HepG2 (cell line): Measurements from ENCODE around the gene SS18L1. TPM values are rescaled to one million over a fixed set of nuclear protein-coding genes. Genes with fewer than 3 reads are reported as not detected.
A peak's percentile ranks its signal among the peaks of the same experiment; 100 is the strongest.

Experiments
- ATF7 ChIP-seq, 2 experiments: fragments of 450-650 bp in 1 of 2; sonication (generic) in 1 of 2; formaldehyde crosslinking in 1 of 2; IDR thresholded peaks; 2 replicates each; pipeline versions ENCODE4 v1.4.0 to v1.6.1; 2016 to 2020; ENCODE audit warnings: antibody characterized with exemption in 1 of 2, mild to moderate bottlenecking in 1 of 2, missing genetic modification reagents in 1 of 2
- CEBPB ChIP-seq: IDR thresholded peaks from 2 replicates; pipeline ENCODE4 v1.6.1; 2011; ENCODE audit warnings: low read depth, low read length, improper control_type of control experiment, borderline replicate concordance
- EZH2 ChIP-seq: conservative IDR thresholded peaks from 2 replicates; pipeline ENCODE4 v1.6.1; 2012; ENCODE audit warnings: mild to moderate bottlenecking, low read depth, low read length, moderate library complexity
- FIP1L1 ChIP-seq: fragments of 200-400 bp; formaldehyde crosslinking; IDR thresholded peaks from 2 replicates; pipeline ENCODE4 v1.6.1; 2018; ENCODE audit warnings: low read depth, mild to moderate bottlenecking, low read length, moderate library complexity, borderline replicate concordance; ENCODE audit not compliant: insufficient read depth
- HOXD1 ChIP-seq: sonication (generic); formaldehyde crosslinking; IDR thresholded peaks from 2 replicates; pipeline ENCODE4 v1.5.0; 2020; ENCODE audit warnings: missing genetic modification reagents
- JUND ChIP-seq: sonication (generic); formaldehyde crosslinking; IDR thresholded peaks from 2 replicates; pipeline ENCODE4 v1.8.0; 2022; ENCODE audit warnings: mild to moderate bottlenecking, missing genetic modification reagents
- NFAT5 ChIP-seq: sonication (generic); formaldehyde crosslinking; IDR thresholded peaks from 2 replicates; pipeline ENCODE4 v1.4.0; 2020; ENCODE audit warnings: missing genetic modification reagents
- SAFB2 ChIP-seq: sonication (generic); formaldehyde crosslinking; IDR thresholded peaks from 2 replicates; pipeline ENCODE4 v1.5.1; 2020; ENCODE audit warnings: missing genetic modification reagents, low read depth, mild to moderate bottlenecking, borderline replicate concordance
- SMAD3 ChIP-seq: sonication (generic); formaldehyde crosslinking; IDR thresholded peaks from 2 replicates; pipeline ENCODE4 v1.4.0; 2020; ENCODE audit warnings: missing genetic modification reagents
- SRSF4 ChIP-seq: fragments of 200-400 bp; formaldehyde crosslinking; IDR thresholded peaks from one replicate; pipeline ENCODE4 v1.6.1; 2018; ENCODE audit warnings: mild to moderate bottlenecking, low read depth, low read length, moderate library complexity; ENCODE audit not compliant: poor library complexity, severe bottlenecking
- SRY ChIP-seq: sonication (generic); formaldehyde crosslinking; IDR thresholded peaks from 2 replicates; pipeline ENCODE4 v1.8.0; 2022; ENCODE audit warnings: mild to moderate bottlenecking, missing genetic modification reagents
- TAF15 ChIP-seq: fragments of 200-400 bp; formaldehyde crosslinking; IDR thresholded peaks from one replicate; pipeline ENCODE4 v1.6.1; 2018; ENCODE audit warnings: mild to moderate bottlenecking, low read depth, low read length; ENCODE audit not compliant: poor library complexity, severe bottlenecking
- THAP9 ChIP-seq: sonication (generic); formaldehyde crosslinking; IDR thresholded peaks from 2 replicates; pipeline ENCODE4; 2020; ENCODE audit warnings: missing genetic modification reagents, mild to moderate bottlenecking, borderline replicate concordance
- ZBTB7A ChIP-seq: sonication (generic); formaldehyde crosslinking; IDR thresholded peaks from 2 replicates; pipeline ENCODE4 v1.8.0; 2022; ENCODE audit warnings: mild to moderate bottlenecking, missing genetic modification reagents
- ZNF263 ChIP-seq: sonication (generic); formaldehyde crosslinking; IDR thresholded peaks from 2 replicates; pipeline ENCODE4 v1.4.0; 2020; ENCODE audit warnings: missing genetic modification reagents
- ZNF281 ChIP-seq: sonication (generic); formaldehyde crosslinking; IDR thresholded peaks from 2 replicates; pipeline ENCODE4 v1.4.0; 2020; ENCODE audit warnings: missing genetic modification reagents, borderline replicate concordance
- ZNF317 ChIP-seq: sonication (generic); formaldehyde crosslinking; IDR thresholded peaks from 2 replicates; pipeline ENCODE4 v1.5.0; 2020; ENCODE audit warnings: mild to moderate bottlenecking, missing genetic modification reagents
- ZNF674 ChIP-seq: sonication (generic); formaldehyde crosslinking; IDR thresholded peaks from 2 replicates; pipeline ENCODE4 v1.5.0; 2020; ENCODE audit warnings: low read depth, mild to moderate bottlenecking, missing genetic modification reagents
- ZNF747 ChIP-seq: sonication (generic); formaldehyde crosslinking; IDR thresholded peaks from 2 replicates; pipeline ENCODE4 v1.8.1; 2023; ENCODE audit warnings: missing genetic modification reagents, mild to moderate bottlenecking, borderline replicate concordance
- polyA plus RNA-seq, 8 experiments: library from polyadenylated mRNA; depleted of rRNA in 3 of 8; stranded (reverse) in 7 of 8; unstranded in 1 of 8; fragments of >200 nt; fragmentation: Illumina TruSeq in 4 of 8; extraction: Trizol in 4 of 8; gene quantifications; 2 replicates each; pipeline versions ENCODE4 v1.2.1 to v1.2.3, GENCODE V29; 2011 to 2016; ENCODE audit warnings: low read depth in 4 of 8, missing spikeins in 1 of 8, mixed read lengths in 1 of 8; ENCODE audit not compliant: insufficient read depth in 1 of 8
- total RNA-seq, 5 experiments: library from RNA; depleted of rRNA; stranded (reverse); fragments of >200 nt; fragmentation: Illumina TruSeq; extraction: Trizol; gene quantifications; 2 replicates each; pipeline ENCODE4 v1.2.3, GENCODE V29; 2016; ENCODE audit warnings: low read depth in 1 of 5

Gene SS18L1
- total and polyA plus RNA-seq, 2 of the 13 experiments (the other 11 are each of a cell fraction or from before 2014, with no cell fraction given) = 17.8 to 27.6 TPM

- TF ChIP-seq ATF7 (IDR thresholded peaks at IDR 0.05) (no peak), ATF7 (CRISPR knock-in tag; IDR thresholded peaks at IDR 0.05) (no peak), JUND (CRISPR knock-in tag) (0 out of 2 replicates have a peak, but pooled peaks have one; percentile 11), EZH2 (no peak), ZNF281 (no peak), SMAD3 (CRISPR knock-in tag) (no peak), SRSF4 (no peak), NFAT5 (CRISPR knock-in tag) (no peak; the same call in 1 of the 2 replicates), ZNF674 (CRISPR knock-in tag) (no peak), TAF15 (no peak), ZNF747 (no peak), THAP9 (CRISPR knock-in tag) (peak; percentile 12; the same call in 1 of the 2 replicates), ZNF263 (CRISPR knock-in tag) (no peak), HOXD1 (CRISPR knock-in tag) (no peak), SRY (CRISPR knock-in tag) (0 out of 2 replicates have a peak, but pooled peaks have one; percentile 9), CEBPB (peak; percentile 53; the same call in 1 of the 2 replicates), ZNF317 (no peak), FIP1L1 (no peak), SAFB2 (CRISPR knock-in tag) (no peak), ZBTB7A (0 out of 2 replicates have a peak, but pooled peaks have one; percentile 18)
Measured at GRCh38 chr20:62119115-62119514, 24.5 kb upstream of the SS18L1 start (continued).
